Measurements from ENCODE around the gene MSL3B.

Gene MSL3B

GRCh38 chr2:233852056-233852455 is 16.1 kb downstream of the MSL3B start:
- peak overlapping the region; percentile 92 for H3K4me3 ChIP-seq (ENCODE audit: low read depth, low read length, poor library complexity, severe bottlenecking)
- H3K4me1 ChIP-seq (ENCODE audit: insufficient read depth, low read length, poor library complexity, severe bottlenecking): peaks cover 14% of the 10 kb centered on the region
- ChIA-PET POLR2A (ENCODE audit: low non-redundant PET) (no interaction called here), CTCF (no interaction called here)
- DNase-seq (ENCODE audit: low spot score): no peak
- no peak for TF ChIP-seq CTCF (conservative IDR thresholded peaks at IDR 0.05; ENCODE audit: low read depth, low read length)
- no peak for TF ChIP-seq EZH2 (IDR thresholded peaks at IDR 0.05; ENCODE audit: borderline replicate concordance, low read depth, low read length, poor library complexity, severe bottlenecking)
- intact Hi-C loops (cut with micrococcal nuclease; ENCODE audit: unreplicated experiment): no loop called here
- H3K27ac ChIP-seq (ENCODE audit: low read depth, low read length, poor library complexity, severe bottlenecking): no peak overlapping the region
- no TSS peak for BruUV-seq (replicated peaks)
- no peaks in the 10 kb centered on the region for H3K9me3 ChIP-seq (ENCODE audit: low read depth, low read length, poor library complexity, severe bottlenecking)
- H3K36me3 ChIP-seq (ENCODE audit: insufficient read depth, low read length, poor library complexity, severe bottlenecking): peaks cover 64% of the 10 kb centered on the region
- H3K27me3 ChIP-seq (replicated peaks; ENCODE audit: insufficient read depth, low read depth, low read length, poor library complexity): no peaks in the 10 kb centered on the region

DNA sequence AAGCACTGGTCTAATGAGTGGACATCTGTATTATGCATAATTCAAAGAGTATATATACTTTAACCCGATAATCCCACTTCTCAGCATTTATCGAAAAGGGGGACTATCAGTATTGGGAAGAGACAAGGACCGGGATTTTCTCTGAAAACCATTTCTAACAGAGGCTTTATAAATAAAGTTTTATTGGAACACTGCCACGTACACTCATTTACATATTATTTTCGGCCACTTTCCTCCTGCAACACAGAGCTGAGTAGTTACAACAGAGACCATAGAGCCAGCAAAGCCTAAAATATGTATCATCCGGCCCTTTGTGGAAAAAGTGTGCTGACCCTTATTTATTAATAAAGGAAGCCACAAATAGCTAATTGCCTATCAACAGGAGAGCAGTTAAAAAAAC is 17.0 kb downstream of the MSL3B start:
- BruUV-seq (replicated peaks): no TSS peak
- Histone ChIP-seq H3K9me3 (ENCODE audit: low read depth, low read length, poor library complexity, severe bottlenecking) (no peaks in the 10 kb centered on the region), H3K4me1 (ENCODE audit: insufficient read depth, low read length, poor library complexity, severe bottlenecking) (peaks cover 14% of the 10 kb centered on the region), H3K36me3 (ENCODE audit: insufficient read depth, low read length, poor library complexity, severe bottlenecking) (peaks cover 73% of the 10 kb centered on the region), H3K4me3 (ENCODE audit: low read depth, low read length, poor library complexity, severe bottlenecking) (no peak overlapping the region), H3K27ac (ENCODE audit: low read depth, low read length, poor library complexity, severe bottlenecking) (no peak overlapping the region), H3K27me3 (replicated peaks; ENCODE audit: insufficient read depth, low read depth, low read length, poor library complexity) (no peaks in the 10 kb centered on the region)
- intact Hi-C loops (cut with micrococcal nuclease; ENCODE audit: unreplicated experiment): no loop called here
- POLR2A ChIA-PET (ENCODE audit: low non-redundant PET): no interaction called here
- no peak for TF ChIP-seq CTCF (conservative IDR thresholded peaks at IDR 0.05; ENCODE audit: low read depth, low read length)
- CTCF ChIA-PET: no interaction called here
- DNase-seq (ENCODE audit: low spot score): no peak

- no peak for DNase-seq (ENCODE audit: low spot score)
- POLR2A ChIA-PET (ENCODE audit: low non-redundant PET): no interaction called here
- Histone ChIP-seq H3K4me3 (ENCODE audit: low read depth, low read length, poor library complexity, severe bottlenecking) (no peak overlapping the region), H3K27ac (ENCODE audit: low read depth, low read length, poor library complexity, severe bottlenecking) (no peak overlapping the region), H3K9me3 (ENCODE audit: low read depth, low read length, poor library complexity, severe bottlenecking) (no peaks in the 10 kb centered on the region), H3K4me1 (ENCODE audit: insufficient read depth, low read length, poor library complexity, severe bottlenecking) (peaks cover 14% of the 10 kb centered on the region), H3K27me3 (replicated peaks; ENCODE audit: insufficient read depth, low read depth, low read length, poor library complexity) (no peaks in the 10 kb centered on the region), H3K36me3 (ENCODE audit: insufficient read depth, low read length, poor library complexity, severe bottlenecking) (peaks cover 77% of the 10 kb centered on the region)
- TF ChIP-seq CTCF (conservative IDR thresholded peaks at IDR 0.05; ENCODE audit: low read depth, low read length) (no peak), EZH2 (IDR thresholded peaks at IDR 0.05; ENCODE audit: borderline replicate concordance, low read depth, low read length, poor library complexity, severe bottlenecking) (no peak)
- intact Hi-C loops (cut with micrococcal nuclease; ENCODE audit: unreplicated experiment): no loop called here
- CTCF ChIA-PET: no interaction called here
- no TSS peak for BruUV-seq (replicated peaks)
These were observed 17.4 kb downstream of the MSL3B start for GRCh38 chr2:233850745-233851144.
